Ascending aorta (tissue), 2 donors: ENCODE data around the gene CLP1. TPM values are rescaled to one million over a fixed set of nuclear protein-coding genes. Genes with fewer than 3 reads are reported as not detected.

Experiments used
- DNase-seq, 2 donors: peaks; one replicate each; pipeline ENCODE4 v3.0.0-alpha.2; 2019; ENCODE audit warnings: low spot score in 2 of 2
- H3K27ac ChIP-seq, 2 donors: fragments of 200-600 bp; sonication (generic); one replicate each; pipeline ENCODE4 v1.5.1; 2016 to 2017; ENCODE audit warnings: mild to moderate bottlenecking in 1 of 2
- H3K27me3 ChIP-seq: fragments of 200-600 bp; sonication (generic); one replicate; pipeline ENCODE4 v1.5.1; 2017
- H3K36me3 ChIP-seq, 2 donors: fragments of 200-600 bp; sonication (generic); one replicate each; pipeline ENCODE4 v1.5.1; 2016
- H3K4me1 ChIP-seq, 2 donors: fragments of 200-600 bp; sonication (generic); one replicate each; pipeline ENCODE4 v1.5.1; 2016 to 2017; ENCODE audit warnings: mild to moderate bottlenecking in 1 of 2
- H3K4me3 ChIP-seq, 2 donors: fragments of 200-600 bp; sonication (generic); one replicate each; pipeline ENCODE4 v1.5.1; 2016 to 2017; ENCODE audit warnings: mild to moderate bottlenecking in 1 of 2
- H3K9me3 ChIP-seq, 2 donors: fragments of 200-600 bp; sonication (generic); one replicate each; pipeline ENCODE4 v1.5.1; 2016
- intact Hi-C: fragments of 100-400 bp; cut with DNase I; formaldehyde crosslinking; loops from one replicate; pipeline ENCODE4 v1.15.1; 2023
- total RNA-seq: library from RNA; depleted of rRNA; stranded (reverse); fragments of >200 nt; gene quantifications from one replicate; pipeline ENCODE4 v1.1.0, GENCODE V29; 2016
- TF ChIP-seq, protein P1 (sequence below), 3 experiments: fragments of 200-600 bp in 2 of 3; fragments of 450-650 bp in 1 of 3; sonication (generic) in 2 of 3; IDR thresholded peaks; one replicate each; pipeline ENCODE4 v1.5.1; 2016 to 2019; ENCODE audit warnings: antibody characterized with exemption in 3 of 3, mild to moderate bottlenecking in 1 of 3, moderate library complexity in 1 of 3

The CLP1 gene
- total RNA-seq, 1 donor from 2014 or later = 1.2 TPM

DNA sequence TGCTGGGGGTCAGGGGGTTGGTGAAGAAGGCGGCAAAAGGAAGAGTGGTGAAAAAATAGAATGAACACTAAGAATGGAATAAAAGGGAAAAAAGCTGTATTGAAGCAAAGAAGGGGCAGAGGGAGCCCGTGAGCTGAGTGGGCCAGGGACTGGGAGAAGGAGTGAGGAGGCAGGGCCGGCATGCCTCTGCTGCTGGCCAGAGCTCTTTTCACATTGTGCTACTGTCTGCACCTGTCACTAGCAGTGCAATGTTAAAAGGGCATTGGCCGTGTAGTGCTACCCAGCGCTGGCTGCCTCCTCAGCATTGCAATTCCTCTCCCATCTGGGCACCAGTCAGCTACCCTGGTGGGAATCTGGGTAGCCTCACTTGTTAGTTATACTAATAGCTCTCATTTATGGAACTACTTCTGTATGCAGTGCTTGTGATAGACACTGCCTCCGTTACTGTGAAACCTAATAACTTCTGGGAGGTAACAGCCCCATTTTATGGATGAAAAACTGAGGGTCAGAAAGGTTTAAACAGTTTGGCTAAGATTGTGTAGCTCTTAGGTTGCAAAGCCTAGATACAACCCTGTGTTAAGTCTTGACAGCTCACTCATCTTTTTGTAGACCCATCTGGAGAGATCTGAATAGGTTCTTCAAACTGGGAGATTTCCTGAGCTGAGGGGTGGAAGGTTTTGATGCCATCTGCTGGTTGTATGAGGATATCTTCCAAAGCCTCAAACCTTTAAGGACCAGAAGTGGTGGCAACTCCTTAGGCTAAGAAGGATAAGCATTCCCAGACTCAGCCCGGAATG is 16.4 kb upstream of the CLP1 start:
- no peak for DNase-seq
- Histone ChIP-seq H3K4me1 (peaks cover 3 to 44% of the 10 kb centered on the region in 2 donors), H3K9me3 (no peaks in the 10 kb centered on the region), H3K4me3 (no peak overlapping the region), H3K27me3 (no peaks in the 10 kb centered on the region), H3K36me3 (no peaks in the 10 kb centered on the region), H3K27ac (no peak overlapping the region)
- TF ChIP-seq, protein P1, sequence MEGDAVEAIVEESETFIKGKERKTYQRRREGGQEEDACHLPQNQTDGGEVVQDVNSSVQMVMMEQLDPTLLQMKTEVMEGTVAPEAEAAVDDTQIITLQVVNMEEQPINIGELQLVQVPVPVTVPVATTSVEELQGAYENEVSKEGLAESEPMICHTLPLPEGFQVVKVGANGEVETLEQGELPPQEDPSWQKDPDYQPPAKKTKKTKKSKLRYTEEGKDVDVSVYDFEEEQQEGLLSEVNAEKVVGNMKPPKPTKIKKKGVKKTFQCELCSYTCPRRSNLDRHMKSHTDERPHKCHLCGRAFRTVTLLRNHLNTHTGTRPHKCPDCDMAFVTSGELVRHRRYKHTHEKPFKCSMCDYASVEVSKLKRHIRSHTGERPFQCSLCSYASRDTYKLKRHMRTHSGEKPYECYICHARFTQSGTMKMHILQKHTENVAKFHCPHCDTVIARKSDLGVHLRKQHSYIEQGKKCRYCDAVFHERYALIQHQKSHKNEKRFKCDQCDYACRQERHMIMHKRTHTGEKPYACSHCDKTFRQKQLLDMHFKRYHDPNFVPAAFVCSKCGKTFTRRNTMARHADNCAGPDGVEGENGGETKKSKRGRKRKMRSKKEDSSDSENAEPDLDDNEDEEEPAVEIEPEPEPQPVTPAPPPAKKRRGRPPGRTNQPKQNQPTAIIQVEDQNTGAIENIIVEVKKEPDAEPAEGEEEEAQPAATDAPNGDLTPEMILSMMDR (IDR thresholded peaks at IDR 0.05) = peak in 2 of 3 experiments; percentile 28 to 47
- intact Hi-C loops = loop anchor here (1.0 kb wide), 1 partner anchor 73 kb away; no protein-coding TSS in a partner anchor

DNA sequence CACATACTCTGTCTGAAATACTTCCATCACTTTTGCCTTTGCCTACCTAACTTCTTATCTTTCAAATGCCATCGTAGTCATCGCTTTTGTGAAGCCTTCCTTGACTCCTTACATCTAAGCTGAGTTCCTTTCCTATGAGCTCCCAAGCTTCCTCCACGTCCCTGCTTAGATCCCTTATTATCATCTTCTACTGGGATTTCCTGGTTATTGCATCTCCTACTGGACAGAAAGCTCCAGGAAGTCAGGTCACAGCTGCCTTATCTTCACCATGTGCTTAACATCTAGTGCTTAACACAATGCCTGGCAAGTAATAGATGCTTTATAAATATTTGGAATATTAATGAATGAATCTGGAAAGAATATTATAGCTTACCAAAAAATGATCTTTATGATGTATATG is 13.8 kb upstream of the CLP1 start:
- Histone ChIP-seq H3K9me3 (no peaks in the 10 kb centered on the region), H3K4me1 (peaks cover 6 to 57% of the 10 kb centered on the region in 2 donors), H3K27me3 (peaks cover 5% of the 10 kb centered on the region), H3K27ac (no peak overlapping the region), H3K36me3 (no peaks in the 10 kb centered on the region), H3K4me3 (no peak overlapping the region)
- intact Hi-C loops = no loop called here
- TF ChIP-seq, protein P1 (IDR thresholded peaks at IDR 0.05) = no peak
- no peak for DNase-seq

DNA sequence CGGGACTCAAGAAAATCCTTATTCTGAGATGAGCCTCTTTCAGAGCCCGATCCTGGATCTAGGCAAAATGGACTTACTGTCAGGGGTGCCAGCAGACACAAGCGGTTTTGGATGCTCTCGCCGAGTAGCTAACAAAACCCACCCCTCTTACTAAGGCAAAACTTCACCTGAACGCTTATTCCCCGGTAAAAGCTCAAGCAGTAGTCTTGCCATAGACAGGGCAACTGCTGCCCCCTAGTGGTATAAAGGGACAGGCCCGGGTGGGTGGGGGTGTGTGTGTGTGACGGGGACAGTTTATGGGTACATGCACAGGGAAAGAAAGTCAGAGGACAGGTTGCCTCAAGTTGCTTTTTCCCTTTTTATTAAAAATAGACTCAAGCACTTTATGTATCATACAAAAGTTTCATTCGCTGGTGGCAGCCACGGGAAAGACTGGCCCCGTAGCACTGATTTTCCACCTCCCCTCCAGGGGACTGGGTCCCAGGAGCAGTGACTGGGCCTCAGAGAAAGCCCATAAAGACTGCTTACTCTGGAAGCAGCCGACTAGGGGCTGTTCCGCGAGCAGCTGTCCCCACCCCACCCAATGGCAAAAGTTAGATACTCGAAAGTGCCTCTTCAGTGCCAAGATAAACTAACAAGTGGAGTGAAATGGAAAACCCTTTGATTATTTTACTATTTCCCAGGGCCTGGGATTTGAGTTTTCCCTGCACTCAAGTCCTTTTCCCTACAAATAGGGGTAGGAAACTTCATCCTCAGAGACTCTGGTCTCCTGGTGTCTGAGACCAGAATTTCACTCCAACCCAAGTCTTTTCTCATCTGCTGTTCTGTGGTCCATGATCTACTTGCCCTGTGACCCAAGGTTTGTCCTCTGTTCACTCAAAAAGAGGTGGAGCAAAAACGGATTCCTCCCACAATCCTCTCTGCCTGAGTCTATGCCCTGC is 12.5 kb upstream of the CLP1 start:
- TF ChIP-seq, protein P1 (IDR thresholded peaks at IDR 0.05) = peak; percentile 77 to 93 (median 87)
- peak overlapping the region in 1 of 2 donors; percentile 33 for H3K4me3 ChIP-seq
- DNase-seq = peak; percentile 46 to 92
- H3K27me3 ChIP-seq = peaks cover 6% of the 10 kb centered on the region
- no peaks in the 10 kb centered on the region for H3K9me3 ChIP-seq
- intact Hi-C loops = loop anchor here (1.0 to 5.0 kb wide), 2 partner anchors 77 to 308 kb away; partner anchors contain the start of genes P2RX3 and SSRP1
- H3K27ac ChIP-seq = peak overlapping the region; percentile 43 to 72
- H3K36me3 ChIP-seq = no peaks in the 10 kb centered on the region
- peaks cover 3 to 55% of the 10 kb centered on the region in 2 donors for H3K4me1 ChIP-seq

DNA sequence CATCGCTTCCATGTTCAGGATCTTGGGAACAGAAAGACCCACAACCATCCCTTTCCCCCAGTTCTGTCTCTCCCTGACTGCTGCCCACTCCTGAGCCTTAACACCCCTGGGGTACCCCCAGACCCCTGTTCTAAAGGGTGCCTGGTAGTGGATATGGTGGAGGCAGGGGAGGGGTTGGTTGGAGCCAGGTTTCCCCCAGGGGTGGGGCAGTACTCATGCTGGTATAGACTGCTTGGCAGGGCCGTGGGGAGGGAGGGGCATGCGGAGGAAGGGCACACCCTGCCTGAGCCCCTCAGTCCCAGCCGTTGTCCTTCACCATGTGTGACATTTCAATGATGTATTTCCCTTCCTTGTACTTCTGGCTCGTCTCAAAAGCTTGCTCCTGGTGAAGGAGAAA is 11.9 kb upstream of the CLP1 start:
- no peak for DNase-seq
- Histone ChIP-seq H3K9me3 (no peaks in the 10 kb centered on the region), H3K4me1 (peaks cover 3 to 49% of the 10 kb centered on the region in 2 donors), H3K36me3 (no peaks in the 10 kb centered on the region), H3K4me3 (no peak overlapping the region), H3K27ac (peak overlapping the region; percentile 43 to 72), H3K27me3 (peaks cover 6% of the 10 kb centered on the region)
- intact Hi-C loops = loop anchor here (1.0 to 5.0 kb wide), 2 partner anchors 77 to 308 kb away; partner anchors contain the start of genes P2RX3 and SSRP1
- TF ChIP-seq, protein P1 (IDR thresholded peaks at IDR 0.05) = no peak

DNA sequence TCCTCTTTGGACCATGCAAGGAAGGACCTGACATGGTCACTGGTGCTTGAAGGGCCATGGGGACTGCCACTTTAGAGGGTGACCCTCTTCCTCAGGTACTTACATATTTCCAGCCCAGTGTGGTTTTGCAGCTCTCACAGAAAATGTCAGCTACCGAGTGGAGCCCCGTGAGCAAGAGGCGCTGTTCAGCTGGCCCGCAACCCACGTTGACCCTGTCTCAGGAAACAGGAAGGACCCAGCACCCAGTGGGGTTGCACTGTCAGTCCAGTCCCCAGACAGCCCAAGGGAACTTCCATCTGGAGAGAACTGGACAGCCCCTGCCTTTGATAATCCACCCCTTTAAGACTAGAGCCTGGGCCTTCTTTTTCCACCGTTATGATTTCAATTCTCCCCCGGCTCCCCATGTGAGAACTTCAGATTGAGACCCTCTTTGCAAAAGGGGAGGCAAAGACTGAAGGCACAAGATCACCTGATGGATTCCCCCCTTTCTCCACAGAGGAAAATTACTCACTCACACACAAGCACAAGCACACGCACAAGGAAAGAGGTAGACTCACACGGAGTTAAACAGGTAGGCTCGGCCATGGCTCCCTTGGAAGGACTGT is 11.3 kb upstream of the CLP1 start:
- peaks cover 6% of the 10 kb centered on the region for H3K27me3 ChIP-seq
- intact Hi-C loops = loop anchor here (5.0 kb wide), 1 partner anchor 309 kb away; the partner anchor contains the start of genes P2RX3 and SSRP1

More for the DNA sequence above, 11.3 kb upstream of the CLP1 start:
- TF ChIP-seq, protein P1 (IDR thresholded peaks at IDR 0.05) = no peak
- no peak for DNase-seq
- Histone ChIP-seq H3K4me1 (peaks cover 3 to 43% of the 10 kb centered on the region in 2 donors), H3K9me3 (no peaks in the 10 kb centered on the region), H3K27ac (peak overlapping the region in 1 of 2 donors; percentile 72), H3K36me3 (no peaks in the 10 kb centered on the region), H3K4me3 (no peak overlapping the region)
